GM10266 (cell line): ENCODE results near the gene EAF2.

Experiments used
- DNase-seq: peaks from one replicate; pipeline ENCODE4 v3.0.0; 2012; ENCODE audit errors: extremely low spot score
- TF ChIP-seq, protein P1 (sequence below): IDR thresholded peaks from 2 replicates; pipeline ENCODE4 v1.5.1; 2012; ENCODE audit warnings: mild to moderate bottlenecking, low read depth; ENCODE audit not compliant: control insufficient read depth, insufficient read depth; ENCODE audit errors: missing control alignments

EAF2 gene

DNA sequence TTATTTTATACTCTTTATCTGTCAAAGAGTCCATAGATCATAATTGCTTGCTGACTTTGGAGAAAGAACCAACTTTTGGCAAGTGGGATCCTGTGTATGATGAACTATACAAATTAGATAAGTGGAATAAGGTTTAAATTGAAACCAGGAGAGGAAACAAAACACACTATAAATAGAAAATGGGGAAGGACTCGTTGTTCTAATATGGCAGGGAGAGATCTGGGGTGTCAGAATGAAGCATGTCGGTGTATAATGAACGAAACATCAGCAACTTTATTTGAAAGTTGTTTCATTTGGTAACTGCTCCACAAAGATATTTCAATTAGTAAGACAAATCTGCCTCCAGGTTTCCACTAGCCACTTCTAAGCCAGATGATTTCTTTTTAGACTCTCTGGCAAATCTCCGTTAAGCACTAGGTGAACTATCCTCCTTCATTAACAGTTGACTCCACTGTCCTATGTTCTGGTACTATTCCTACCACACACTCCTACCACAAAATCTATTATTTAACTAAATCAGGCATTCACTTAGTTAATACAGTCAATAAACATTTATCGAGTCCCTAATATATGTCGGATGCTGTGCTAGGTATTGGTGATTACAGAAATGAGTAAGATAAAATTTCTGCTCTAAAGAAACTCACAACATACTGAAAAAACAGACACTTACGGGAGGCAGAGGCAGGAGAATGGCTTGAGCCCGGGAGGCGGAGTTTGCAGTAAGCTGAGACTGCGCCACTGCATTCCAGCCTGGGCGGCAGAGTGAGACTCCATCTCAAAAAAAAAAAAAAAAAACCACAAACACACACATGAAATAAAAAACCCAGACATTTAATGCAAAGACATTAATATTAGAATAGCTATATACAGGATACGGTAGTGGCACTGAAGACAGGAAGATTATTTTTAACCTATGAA lies 79.3 kb downstream of the EAF2 start:
- TF ChIP-seq, protein P1, sequence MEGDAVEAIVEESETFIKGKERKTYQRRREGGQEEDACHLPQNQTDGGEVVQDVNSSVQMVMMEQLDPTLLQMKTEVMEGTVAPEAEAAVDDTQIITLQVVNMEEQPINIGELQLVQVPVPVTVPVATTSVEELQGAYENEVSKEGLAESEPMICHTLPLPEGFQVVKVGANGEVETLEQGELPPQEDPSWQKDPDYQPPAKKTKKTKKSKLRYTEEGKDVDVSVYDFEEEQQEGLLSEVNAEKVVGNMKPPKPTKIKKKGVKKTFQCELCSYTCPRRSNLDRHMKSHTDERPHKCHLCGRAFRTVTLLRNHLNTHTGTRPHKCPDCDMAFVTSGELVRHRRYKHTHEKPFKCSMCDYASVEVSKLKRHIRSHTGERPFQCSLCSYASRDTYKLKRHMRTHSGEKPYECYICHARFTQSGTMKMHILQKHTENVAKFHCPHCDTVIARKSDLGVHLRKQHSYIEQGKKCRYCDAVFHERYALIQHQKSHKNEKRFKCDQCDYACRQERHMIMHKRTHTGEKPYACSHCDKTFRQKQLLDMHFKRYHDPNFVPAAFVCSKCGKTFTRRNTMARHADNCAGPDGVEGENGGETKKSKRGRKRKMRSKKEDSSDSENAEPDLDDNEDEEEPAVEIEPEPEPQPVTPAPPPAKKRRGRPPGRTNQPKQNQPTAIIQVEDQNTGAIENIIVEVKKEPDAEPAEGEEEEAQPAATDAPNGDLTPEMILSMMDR, result no peak
- DNase-seq, result no peak

DNA sequence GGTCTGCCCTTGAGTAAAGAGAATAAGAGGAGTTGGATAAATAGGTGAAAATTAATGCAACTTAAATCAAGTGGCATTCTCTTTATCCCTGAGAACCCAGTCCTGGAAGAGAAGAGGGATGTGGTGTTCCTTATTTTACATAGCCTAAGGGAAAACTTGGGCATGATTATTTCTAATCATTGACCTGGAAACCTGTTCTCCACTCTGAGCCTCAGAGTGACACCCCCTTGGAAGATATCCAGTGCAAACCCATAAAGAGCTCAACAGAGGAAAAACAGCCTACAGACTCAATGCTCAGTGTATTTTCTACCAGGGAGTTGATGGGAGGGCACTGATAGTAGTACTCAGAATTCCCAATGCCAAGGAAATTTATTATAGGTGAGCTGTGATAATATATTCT lies 81.2 kb downstream of the EAF2 start:
- DNase-seq, result no peak
- TF ChIP-seq, protein P1, result no peak

DNA sequence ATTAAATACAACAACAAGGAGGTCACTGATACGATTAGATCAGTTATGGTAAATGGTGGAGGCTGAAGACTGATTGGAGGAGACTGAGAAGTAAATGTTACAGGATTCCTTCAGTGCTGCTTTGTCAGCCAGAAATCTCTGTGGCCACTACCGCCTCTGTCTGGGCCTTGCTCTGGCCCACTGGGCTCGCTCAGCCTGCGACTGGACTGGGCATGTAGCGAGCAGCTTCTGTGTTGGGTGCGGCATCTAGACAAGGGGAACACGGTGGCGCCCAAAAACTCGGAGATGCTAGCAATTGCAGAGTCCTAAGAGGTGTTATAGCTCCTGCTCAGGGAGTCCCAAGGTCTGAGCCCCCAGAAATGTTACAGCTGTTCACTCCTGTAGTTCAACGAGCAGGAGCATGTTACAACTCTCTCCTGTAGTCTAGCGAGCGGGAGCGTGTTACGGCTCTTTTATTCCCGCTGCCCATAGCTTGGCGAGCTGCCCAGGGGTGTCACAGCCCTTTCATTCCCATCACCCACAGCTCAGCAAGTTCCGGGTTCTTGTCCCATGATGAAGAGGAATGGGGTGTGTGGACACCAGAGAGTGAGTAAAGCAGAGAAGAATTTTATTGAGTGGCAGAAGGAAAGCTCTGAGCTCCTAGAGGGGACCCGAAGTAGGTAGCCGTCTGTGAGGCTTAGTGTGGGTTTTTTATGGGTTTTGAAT lies 83.9 kb downstream of the EAF2 start:
- TF ChIP-seq, protein P1, result no peak
- no peak for DNase-seq

DNA sequence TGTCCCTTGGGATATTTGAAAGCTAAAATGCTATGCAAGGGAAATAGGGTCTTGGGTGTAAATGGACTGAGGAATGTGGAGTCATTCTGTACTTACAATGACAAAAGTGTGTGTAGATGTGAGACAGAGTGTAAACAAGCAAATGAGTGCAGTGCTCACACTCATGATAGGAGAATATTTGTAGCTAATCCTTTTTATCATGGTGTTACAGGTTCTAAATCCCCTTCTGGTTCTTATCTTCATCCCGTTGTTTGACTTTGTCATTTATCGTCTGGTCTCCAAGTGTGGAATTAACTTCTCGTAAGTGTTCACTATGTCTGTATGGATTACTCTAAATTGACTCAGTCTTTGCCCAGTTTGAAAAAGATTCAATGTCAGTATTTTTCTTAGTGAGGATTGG lies 89.7 kb downstream of the EAF2 start:
- no peak for DNase-seq
- TF ChIP-seq, protein P1, result no peak

DNA sequence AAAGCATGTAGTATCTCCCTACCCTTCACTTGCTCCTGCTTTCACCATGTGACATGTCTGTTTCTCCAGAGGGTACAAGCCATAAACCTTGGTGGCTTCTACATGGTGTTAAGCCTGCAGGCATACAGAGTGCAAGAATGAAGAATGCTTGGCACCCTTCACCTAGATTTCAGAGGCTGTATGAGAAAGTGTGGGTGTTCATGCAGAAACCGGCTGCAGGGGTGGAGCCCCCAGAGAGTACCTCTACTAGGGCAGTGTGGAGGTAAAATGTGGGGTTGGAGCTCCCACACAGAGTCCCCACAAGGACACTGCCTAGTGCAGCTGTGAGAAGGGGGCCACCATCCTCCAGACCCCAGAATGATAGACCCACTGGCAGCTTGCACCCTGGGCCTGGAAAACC lies 91.4 kb downstream of the EAF2 start:
- no peak for DNase-seq
- TF ChIP-seq, protein P1, result no peak
